GM19395 (cell line): ENCODE results near the gene SH3BGR.

Source experiments
- ATAC-seq: cut with Tn5 transposase; IDR thresholded peaks from one replicate; pipeline ENCODE4 v1.9.1; 2021; ENCODE audit warnings: mild to moderate bottlenecking, moderate library complexity; ENCODE audit not compliant: unreplicated experiment

The SH3BGR gene

DNA sequence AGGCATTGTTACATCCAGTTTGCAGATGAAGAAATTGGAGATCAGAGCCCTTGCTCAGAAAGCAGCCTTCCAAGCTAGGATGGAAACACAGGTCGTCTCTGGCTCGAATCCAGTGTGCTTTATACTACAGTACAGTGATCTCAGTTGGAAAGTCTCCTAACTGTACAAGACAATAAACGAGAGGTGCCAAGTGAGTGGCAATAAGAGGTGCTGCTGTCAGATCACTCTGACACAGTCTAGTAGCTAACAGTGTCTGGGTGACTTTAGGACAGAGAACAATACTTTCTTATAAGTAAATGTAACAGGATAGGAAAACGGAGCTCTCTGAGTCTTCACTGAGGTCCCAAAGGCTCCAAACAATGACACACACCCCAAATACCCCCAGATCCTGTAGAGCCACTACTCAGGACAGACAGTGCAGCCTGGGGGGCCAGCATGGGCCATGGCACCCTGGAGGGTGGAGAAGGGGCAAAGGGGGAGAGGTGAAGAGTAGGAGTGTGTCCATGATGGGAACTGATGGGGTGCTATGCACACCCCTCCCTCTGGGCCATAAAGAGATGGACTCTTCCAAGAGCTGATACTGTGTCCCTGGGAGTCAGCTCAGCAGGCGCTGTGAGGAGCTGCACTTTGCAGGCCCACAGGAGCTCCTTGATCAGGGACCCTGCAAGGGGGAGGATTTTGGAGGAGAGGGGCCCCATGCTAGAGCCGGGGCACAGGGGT, 3.3 kb downstream of the SH3BGR start:
- ATAC-seq: no peak

DNA sequence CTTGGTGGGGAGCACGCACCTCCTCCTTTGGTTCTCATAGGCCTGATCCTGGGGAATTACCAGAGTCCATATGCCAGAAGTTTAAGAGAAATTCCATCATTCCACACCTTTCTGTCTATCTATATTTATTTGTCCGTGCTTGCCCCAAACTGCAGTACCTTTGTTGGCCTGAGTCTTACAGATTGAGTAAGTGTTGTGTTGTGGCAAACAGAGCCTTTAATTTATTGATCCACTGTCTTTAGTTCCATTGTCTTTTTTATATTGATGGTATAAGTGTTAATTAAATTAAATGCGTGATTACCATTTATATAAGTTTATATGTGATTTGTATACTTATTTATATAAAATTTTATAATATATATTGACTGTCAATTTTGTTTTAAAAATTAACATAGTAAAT, 4.9 kb downstream of the SH3BGR start:
- no peak for ATAC-seq

DNA sequence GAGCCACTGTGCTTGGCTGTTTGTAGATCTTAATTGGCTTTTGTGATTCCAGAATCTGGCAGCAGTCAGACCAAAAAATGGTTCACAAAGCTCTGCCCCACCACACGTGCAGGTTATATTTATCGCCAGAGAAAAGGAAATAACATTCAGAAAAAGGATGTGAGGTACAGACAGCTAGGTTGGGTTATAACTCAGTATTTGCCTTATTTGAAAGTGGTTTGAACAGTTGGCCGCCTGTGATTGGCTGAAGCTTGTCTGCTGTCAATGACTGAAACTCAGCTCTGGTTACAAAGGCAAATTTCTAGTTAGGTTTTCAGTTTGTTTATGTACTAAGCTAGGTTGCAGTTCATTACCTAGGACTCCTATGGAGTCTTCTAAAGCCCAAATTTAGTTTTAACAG, 9.6 kb downstream of the SH3BGR start:
- ATAC-seq: peak; percentile 84

DNA sequence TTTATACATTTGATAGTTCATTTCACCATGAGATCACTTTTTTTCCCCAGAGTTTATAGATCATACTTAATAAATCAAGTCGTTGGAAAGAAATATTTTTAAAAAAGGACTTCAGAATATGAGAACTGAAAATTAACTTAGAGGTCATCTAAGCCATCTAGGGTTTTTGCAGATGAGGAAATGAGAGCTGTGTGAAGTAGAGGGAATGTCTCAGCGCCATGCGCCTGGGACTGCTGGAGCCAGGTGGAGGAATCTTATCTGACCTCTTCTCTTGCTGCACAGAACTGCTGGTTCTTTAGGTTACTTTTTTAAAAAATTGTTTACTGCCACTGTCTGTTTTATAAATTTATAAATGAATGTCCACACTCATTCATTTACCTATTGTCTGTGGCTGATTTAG, 11.5 kb downstream of the SH3BGR start:
- no peak for ATAC-seq

DNA sequence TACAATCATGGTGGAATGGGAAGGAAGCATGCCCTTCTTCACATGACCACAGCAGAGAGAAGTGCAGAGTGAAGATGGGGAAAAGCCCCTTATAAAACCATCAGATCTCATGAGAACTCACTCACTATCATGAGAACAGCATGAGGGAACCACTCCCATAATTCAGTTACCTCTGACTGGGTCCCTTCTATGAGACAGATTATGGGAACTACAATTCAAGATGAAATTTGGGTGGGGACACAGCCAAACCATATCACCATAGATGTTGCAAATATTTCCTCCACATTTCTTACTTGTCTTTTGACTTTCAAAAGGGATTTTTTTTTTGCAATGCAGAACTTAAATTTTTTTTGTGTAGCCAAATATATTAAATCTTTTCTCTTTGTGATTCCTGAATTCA, 14.8 kb downstream of the SH3BGR start:
- no peak for ATAC-seq

DNA sequence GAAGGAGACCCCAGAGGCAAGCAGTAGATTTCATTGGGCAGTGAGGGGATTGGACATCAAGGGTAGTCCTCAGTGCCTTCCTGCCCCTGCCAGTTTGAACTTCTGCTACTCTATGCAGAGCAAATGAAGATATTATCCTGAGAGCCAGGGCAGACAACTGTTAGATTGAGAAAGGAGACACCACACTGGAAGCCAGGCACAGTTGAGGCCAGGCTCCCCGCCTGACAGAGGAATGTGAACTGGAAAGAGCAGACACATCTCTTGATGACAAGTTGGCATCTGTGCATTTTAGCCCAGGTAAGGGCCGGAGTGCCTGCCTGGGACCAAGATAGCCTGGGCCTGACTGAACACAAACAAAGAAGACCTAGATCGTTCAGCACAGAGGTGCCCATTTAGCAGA, 16.0 kb downstream of the SH3BGR start:
- ATAC-seq: no peak

DNA sequence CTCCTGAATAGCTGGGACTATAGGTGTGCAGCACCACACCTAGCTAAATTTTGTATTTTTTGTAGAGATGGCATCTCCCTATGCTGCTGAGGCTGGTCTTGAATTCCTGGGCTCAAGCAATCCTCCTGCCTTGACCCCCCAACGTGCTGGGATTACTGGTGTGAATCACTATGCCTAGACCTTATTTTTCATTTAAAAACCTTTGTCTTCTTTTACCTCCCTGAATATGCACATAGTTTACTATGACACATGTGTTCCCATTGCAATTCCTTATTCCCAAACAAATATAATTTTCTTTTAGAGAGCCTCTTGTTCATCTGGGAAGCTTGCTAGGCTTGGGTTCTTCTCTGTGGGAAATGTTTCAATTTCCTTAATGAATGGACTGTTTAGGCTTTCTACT, 16.8 kb downstream of the SH3BGR start:
- no peak for ATAC-seq

DNA sequence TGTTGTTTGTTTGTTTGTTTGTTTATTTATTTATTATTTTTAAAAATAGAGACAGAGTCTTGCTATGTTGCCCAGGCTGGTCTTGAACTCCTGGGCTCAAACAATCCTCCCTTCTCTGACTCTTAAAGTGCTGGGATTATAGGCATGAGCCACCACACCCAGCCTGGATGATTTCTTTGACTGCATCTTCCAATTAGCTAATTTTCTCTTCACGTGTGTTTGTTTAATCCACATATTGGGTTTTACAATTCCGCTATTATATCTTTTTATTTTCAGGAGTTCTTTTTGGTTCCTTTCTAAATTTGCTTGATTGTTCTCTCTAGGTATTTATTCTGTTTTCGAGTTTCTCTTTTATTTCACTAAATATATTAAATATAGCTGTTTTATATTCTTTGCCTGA, 19.8 kb downstream of the SH3BGR start:
- ATAC-seq: no peak

DNA sequence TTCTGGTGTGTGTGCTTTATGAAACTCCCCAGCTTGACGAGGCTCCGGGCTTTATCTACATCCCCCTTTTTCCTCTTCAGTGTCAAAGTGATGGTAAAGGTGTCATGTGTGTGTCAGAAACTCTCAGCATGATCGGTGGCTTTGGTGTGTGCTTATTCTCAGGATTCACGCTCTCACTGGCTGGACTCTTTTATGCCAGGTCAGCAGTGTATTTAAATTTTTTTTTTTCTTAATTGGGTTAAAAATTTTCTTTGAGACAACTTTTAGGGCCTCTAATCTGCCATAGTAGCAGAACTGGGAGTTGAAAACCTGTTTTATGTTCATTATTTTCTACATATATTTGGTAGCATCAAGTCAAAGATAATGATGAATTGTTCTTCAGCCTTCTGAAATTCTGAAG, 21.0 kb downstream of the SH3BGR start:
- ATAC-seq: no peak

DNA sequence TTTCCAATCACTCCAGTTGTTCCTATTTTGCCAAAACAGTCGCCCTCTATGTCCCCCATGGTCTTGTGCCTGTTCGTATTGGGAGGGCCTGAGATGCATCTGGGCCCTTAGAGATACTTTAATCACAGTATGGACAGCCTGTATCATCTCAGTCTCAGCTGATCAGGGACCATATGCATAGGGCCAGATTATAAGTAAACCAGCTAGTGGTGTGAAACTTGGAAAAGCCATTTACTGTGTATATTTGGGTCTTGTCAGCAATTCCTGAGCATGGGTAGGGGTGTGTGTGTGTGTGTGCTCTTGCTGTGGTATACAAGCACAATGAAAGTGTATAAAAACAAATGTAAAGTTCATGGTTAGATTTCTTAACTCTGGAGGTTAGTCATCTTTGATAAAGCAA, 22.8 kb downstream of the SH3BGR start:
- no peak for ATAC-seq

DNA sequence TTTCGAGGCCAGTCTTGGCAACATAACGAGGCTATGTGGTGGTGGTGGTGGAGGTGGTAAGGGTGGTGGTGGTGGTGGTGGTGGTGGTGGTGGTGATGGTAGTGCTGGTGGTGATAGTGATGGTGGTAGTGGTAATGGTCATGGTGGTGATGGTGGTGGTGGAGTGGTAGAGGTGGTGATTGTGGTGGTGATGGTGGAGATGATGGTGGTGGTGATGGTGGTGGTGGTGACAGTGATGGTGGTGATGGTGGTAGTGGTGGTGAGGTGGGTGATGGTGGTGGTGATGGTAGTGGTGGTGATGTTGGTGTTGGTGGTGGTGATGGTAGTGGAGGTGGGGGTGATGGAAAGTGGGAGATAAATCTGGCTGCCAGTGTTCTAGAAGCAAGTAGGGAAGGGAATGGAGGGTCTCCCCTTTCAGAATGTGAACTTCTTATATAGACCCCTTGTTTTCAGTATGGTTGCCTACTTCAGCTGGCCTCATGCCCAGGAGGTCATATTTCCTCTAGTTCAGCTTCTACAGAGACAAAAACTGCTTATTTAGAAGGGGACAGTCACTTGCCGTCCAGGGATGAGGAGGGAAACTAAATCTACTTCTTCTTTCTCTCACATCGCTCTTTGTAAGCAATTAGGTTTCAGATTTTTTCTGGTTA, 27.5 kb downstream of the SH3BGR start:
- no peak for ATAC-seq

DNA sequence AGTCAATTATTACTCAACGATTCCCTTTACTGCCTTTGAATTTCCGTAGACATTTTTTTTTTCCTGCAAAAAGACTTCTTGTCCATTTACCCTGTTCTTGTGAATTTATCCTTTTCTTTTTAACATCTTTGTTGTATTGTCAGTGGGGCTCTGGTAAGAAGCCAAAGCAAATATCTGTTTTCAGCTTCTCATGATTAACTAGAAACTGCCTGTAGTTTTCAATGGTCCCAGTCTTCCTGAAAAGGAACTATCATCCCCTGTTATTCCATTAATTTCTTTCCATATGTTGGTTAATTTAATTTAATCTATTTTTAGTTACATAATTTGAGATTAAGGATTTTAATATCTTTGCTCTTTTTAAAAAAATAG, 28.0 kb downstream of the SH3BGR start:
- no peak for ATAC-seq

DNA sequence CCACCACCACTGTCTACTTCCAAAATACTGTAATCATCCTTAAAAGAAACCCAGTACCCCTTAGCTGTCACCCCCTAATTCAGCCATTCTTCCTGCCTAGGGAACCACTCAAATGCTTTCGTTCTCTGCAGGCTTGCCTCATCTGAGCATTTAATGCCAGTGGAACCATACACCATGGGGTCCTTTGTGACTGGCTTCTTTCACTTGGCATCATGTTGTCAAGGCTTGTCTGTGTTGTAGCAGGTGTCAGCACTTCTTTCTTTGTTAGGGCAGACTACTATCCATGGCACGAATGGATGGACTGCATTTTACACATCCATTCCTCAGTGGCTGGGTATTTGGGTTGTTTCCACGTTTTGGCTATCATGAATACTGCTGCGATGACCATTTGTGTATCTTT, 28.5 kb downstream of the SH3BGR start:
- no peak for ATAC-seq

DNA sequence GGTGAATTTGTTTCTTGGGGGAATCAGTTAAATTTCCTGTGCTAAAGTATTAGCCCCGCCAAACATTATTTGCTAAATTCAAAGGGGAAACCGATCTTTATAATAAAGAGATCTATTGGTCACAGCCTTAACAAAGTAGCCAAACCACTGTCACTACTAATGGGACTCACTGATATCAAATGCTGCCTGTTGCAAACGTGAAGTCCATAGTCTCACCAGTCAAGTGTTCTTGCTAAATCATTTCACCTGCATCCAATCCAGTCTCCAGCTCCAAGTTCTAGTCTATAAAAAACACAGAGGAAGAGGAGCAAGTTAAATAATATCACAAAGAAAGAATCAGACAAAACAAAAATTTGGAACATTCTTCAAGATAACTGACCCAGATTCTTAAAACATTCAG, 30.1 kb downstream of the SH3BGR start:
- no peak for ATAC-seq

DNA sequence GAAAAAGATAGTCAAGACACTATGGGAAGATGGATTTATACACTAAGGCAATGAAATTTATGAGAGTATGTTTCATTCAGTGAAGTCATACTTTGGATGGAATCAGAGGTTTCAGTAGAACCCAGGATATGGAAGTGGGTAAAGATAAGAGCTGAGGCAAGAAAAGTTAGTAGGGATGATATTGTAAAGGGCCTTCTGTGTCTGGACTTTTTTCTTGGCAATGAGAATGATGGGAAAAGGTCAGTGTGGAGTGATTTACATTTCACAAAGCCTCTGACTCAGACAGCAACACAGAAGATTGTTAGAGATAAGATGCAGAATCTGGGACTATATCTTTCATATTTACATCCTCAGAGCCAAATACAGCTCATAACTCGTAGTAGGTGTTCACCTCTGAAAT, 32.1 kb downstream of the SH3BGR start:
- no peak for ATAC-seq

DNA sequence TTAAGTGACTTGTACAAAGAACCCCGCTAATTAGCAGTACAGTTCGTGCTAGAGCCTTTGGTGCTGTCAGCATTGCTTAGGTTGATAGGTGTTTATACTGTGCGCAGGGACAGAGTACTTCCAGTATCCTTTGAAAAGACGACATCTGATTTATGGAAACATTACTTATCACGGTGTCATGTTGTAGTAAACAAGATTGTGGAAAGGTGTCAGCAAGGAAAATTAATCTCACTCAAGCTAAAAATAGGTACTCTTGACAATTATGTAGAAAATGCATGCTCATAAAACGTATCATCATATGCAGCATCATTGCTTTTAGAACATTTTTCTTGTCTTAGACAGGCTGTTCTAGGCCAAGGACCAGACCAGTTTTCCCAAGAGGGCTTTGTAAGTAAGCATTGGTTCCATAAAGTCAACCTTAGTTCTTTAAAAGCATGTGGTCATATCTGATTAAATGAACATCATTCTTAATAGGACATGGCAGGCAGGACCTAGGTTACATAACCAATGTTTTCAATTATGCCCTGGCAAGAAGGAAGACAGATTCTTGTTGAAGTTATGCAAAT, 33.0 kb downstream of the SH3BGR start:
- no peak for ATAC-seq

DNA sequence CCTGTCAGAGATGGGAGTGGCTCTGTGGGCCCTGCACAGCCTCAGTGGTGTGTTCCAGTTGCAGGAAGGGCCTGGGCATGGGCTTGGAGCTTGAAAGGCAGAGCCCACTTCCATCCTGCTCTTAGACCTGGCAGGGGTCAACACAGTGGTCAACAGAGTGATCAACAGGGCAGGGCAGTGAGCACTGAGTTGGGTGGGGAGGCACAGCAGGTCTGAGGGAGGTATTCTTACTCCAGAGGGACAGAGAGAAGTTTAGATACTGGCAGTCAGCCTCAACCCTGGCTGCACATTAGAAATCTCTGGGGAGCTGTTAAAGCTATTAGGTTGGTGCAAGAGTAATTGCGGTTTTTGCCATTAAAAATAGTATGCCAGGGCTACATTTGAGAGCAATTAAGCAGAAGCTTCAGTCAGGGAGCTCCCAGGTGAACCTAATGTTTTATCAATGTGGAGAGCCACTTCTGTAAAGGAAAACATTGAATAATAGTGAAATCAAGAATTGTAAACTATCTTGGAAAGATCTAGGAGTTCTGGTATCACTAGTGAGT, 37.7 kb downstream of the SH3BGR start:
- ATAC-seq: no peak

DNA sequence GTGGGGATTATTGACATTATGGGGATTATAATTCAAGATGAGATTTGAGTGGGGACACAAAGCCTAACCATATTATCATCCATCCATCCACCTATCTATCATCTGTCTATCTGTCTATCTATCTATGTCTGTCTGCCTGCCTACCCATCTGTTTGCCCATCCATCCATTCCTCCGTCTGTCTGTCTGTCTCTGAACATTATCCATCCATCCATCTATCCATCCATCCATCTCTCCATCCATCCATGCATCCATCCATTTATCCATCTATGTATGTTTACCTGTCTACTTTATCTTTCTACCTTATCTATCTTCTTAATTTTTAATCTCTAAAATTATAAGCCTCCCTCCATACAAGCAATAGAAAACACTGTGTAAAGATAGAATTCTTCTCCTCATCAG, 47.4 kb downstream of the SH3BGR start:
- no peak for ATAC-seq

DNA sequence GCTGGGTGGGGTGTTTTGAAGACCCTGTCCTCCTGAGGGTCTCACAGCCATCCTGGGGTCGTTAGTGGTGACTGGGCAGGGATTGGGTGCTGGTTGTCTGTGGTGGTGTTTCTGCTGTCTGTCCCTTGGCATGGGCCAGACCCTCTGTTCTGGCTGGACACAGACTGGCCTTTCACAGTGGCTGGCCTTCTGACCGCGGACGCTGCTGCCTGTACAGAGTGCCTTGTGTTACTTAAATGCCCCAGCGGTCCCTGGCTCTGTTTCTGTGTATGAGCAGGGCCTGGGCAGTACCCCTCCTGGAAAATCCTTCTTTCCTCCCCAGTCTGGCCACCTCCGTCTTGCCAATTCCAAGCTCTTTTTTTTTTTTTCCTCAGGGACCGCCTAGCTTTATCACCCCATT, 50.9 kb downstream of the SH3BGR start:
- ATAC-seq: no peak

DNA sequence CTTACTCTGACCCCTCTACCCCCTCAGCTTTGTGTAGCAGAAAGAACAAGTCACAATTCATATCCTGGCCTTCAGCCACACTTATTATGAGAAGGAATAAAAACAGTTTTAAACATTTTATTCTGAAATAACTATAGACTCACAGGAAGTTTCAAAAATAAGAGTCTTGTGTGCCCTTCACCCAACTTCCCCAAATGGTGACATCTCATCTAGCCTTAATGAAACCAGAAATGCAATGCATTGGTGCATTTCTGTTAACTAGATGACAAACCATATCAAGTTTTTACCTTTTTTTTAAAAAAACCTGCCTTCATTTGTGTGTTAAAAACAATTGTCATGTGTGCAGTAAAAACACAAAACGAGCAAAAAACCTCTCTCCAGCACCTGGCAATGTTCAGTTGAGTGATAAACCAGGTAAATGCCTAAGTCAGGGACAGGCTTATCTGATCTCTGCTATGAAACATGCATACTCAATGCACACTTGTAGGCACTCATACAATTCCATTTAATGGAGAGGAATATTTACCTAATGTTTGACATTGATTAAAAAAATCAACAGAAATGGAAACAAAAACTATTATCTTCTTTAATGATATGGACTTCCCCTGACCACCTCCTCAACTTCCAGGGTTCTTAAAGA, 51.5 kb downstream of the SH3BGR start:
- no peak for ATAC-seq

DNA sequence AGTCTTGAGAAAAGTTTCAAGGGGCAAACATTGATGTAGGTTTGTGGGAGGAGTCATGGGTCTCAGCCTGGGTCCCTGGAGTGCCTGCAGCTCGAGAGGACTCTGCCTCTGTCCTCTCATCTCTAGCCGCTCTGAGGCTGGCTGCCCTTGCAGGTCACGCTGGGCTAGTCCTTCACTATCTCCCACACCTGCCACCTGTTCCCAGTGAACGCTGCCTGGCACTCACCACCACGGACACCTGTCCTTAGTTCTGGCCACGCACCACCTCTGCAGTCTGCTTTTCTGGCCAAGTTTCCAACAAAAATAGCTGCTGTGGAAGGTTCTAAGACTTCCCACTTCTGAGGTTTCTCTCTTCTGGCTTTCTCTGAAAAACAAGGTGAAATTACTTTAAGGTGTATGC, 52.5 kb downstream of the SH3BGR start:
- ATAC-seq: no peak

DNA sequence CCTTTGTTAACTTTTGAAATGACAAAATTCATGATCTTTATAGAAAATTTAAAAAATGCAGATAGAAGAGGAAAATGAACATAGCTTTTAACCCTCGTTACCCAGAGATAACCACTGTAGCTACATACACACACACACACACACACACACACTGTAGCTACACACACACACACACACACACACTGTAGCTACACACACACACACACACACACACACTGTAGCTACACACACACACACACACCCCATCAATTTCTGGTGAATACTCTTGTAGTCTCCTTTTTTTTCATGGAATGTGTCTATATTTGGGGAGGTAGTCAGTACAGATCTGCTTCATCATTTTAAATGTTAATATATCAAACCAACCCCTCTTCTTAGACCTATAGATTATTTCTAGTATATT, 58.5 kb downstream of the SH3BGR start:
- no peak for ATAC-seq
